Fibroblast of villous mesenchyme (primary cell): ENCODE measurements around the gene AMY1B. TPM values are rescaled to one million over a fixed set of nuclear protein-coding genes. Genes with fewer than 3 reads are reported as not detected.
"Not testable (repeated sequence)": the region's sequence is repeated elsewhere in the genome, so short reads cannot be mapped to it uniquely, and the experiment has no call there.

Experiments used
- DNase-seq: peaks from one replicate; pipeline ENCODE4 v3.0.0-alpha.2; 2010; ENCODE audit warnings: low read depth
- H3K4me3 ChIP-seq: 2 replicates; pipeline ENCODE4 v1.5.1; 2011; ENCODE audit warnings: low read depth, mild to moderate bottlenecking, low read length
- total RNA-seq: library from RNA; depleted of rRNA; stranded (reverse); fragments of >200 nt; gene quantifications from 2 replicates; pipeline ENCODE4 v1.2.3, GENCODE V29; 2012

AMY1B gene
- not detected in 2 replicates for total RNA-seq

GRCh38 chr1:103696110-103696509 lies at the start of gene AMY1B:
Gene AMY1B, minus strand, starts transcription at chr1:103696210. Its CDS starts 571 bp downstream, at chr1:103695639.
- H3K4me3 ChIP-seq, DNase-seq: not testable (repeated sequence)

DNA sequence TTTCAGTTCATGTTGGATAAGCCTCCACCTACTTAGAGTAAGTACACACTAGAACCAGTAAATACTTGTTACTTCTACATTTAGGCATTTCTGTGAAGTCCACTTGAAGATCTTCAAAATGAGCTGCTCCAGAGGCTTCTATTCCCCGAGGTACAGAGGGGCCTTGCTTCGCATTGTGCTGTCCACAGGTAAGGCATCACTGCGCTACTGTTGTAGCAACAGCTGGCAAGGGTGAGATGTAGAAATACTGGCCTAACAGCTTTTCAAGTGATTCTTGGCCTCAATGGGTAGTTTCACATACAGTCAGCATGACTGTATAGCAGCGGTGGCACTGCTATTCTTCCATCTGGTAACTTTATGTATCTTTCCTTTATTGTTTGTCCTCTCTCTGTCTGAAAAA lies 49.0 kb upstream of the AMY1B start:
- not testable (repeated sequence) for DNase-seq, H3K4me3 ChIP-seq

- not testable (repeated sequence) for DNase-seq, H3K4me3 ChIP-seq
These were observed 48.4 kb upstream of the AMY1B start for GRCh38 chr1:103744449-103744848.

DNA sequence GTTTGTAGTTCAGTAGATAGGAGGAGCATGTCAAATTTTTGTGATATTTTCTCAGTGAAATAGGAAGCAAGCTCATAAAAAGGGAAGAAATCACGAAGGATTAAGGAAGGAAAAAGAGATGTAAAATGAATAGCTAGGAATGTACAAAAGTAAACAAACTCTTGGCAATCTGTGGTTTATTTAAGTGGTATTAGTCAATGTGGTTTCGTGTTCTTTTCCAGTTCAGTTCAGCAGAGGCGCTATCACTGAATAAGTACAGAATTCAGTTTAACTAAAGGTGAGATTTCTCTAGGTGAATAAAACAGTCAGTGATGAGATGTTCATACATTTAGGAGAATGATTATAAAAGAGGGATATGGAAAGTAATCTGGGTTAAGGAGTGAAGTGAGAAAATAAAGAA lies 42.0 kb upstream of the AMY1B start:
- not testable (repeated sequence) for DNase-seq, H3K4me3 ChIP-seq

- not testable (repeated sequence) for DNase-seq
These were observed 39.3 kb upstream of the AMY1B start for GRCh38 chr1:103735334-103735733.

DNA sequence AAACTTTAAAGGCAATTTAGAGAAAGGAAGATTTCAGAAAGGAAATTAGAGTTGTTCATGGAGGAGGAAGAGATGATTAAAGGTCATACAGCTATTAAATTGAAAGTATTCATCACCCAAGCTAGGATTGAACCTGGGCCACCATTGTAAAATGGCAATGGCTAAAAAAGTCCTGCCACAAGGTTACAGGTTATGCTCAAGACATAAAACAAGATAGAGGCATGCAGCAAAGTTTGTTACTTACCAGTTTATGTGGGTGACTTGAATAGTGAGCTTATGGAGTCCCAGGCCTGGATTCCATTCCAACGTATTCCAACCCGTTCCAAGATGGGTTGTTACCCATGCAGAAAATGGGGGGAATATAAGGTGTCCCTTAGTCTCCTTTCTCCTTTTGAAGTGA lies 25.5 kb upstream of the AMY1B start:
- not testable (repeated sequence) for DNase-seq, H3K4me3 ChIP-seq

More at GRCh38 chr1:103735334-103735733, 39.3 kb upstream of the AMY1B start:
- not testable (repeated sequence) for H3K4me3 ChIP-seq

DNA sequence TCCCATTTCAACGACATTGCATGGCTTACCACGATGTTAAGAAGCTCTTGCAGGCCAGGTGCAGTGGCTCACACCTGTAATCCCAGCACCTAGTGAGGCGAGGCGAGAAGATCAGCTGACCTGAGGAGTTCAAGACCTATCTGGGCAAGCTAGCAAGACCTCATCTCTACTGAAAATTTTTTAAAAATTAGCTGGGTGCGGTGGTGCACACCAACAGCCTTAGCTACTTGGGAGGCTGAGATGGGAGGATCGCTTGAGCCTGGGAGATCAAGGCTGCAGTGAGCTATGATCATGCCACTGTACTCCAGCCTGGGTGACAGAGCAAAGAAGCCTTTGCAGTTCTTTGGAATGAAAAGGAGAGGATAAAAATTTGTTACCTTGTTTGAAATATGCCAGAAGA lies 21.4 kb upstream of the AMY1B start:
- not testable (repeated sequence) for H3K4me3 ChIP-seq, DNase-seq

- not testable (repeated sequence) for H3K4me3 ChIP-seq, DNase-seq
These were observed 14.4 kb upstream of the AMY1B start for GRCh38 chr1:103710381-103710780.

DNA sequence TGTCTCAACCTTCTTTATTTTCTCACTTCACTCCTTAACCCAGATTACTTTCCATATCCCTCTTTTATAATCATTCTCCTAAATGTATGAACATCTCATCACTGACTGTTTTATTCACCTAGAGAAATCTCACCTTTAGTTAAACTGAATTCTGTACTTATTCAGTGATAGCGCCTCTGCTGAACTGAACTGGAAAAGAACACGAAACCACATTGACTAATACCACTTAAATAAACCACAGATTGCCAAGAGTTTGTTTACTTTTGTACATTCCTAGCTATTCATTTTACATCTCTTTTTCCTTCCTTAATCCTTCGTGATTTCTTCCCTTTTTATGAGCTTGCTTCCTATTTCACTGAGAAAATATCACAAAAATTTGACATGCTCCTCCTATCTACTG lies 11.7 kb upstream of the AMY1B start:
- H3K4me3 ChIP-seq, DNase-seq: not testable (repeated sequence)

DNA sequence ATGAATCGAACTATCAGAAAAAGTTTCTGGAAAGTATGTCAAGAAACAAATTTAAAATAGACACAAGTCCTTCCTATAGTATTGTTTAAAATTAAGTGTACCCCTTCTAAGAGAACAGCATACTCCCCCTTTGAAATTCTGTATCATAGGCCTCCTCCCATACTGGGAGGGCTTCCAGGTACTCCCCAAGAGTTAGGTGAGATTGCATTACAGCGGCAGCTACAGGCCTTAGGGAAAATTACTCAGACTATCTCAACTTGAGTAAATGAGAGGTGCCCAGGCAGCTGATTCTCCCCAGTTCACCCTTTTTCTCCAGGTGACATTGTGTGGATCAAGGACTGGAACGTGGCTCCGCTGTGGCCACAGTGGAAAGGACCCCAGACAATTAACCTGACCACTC lies 5.2 kb upstream of the AMY1B start:
- DNase-seq, H3K4me3 ChIP-seq: not testable (repeated sequence)

DNA sequence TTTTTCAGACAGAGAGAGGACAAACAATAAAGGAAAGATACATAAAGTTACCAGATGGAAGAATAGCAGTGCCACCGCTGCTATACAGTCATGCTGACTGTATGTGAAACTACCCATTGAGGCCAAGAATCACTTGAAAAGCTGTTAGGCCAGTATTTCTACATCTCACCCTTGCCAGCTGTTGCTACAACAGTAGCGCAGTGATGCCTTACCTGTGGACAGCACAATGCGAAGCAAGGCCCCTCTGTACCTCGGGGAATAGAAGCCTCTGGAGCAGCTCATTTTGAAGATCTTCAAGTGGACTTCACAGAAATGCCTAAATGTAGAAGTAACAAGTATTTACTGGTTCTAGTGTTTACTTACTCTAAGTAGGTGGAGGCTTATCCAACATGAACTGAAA lies 4.7 kb upstream of the AMY1B start:
- DNase-seq, H3K4me3 ChIP-seq: not testable (repeated sequence)

DNA sequence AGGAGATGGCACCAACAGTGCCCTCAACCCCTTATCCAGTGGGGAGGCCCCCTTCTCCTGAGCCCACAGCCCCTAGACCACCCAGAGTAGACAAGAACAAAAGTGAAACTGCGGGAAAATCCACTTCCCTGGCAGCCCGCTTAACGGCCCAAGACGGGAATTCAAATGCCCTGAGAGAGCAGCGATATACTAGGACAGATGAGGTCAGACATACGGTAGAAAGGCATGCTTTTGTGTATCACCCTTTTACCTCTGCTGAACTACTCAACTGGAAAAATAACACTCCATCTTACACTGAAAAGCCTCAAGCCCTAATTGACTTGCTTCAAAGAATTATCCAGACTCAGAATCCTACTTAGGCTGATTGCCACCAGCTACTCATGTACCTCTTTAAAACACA lies 1.4 kb upstream of the AMY1B start:
- H3K4me3 ChIP-seq, DNase-seq: not testable (repeated sequence)

DNA sequence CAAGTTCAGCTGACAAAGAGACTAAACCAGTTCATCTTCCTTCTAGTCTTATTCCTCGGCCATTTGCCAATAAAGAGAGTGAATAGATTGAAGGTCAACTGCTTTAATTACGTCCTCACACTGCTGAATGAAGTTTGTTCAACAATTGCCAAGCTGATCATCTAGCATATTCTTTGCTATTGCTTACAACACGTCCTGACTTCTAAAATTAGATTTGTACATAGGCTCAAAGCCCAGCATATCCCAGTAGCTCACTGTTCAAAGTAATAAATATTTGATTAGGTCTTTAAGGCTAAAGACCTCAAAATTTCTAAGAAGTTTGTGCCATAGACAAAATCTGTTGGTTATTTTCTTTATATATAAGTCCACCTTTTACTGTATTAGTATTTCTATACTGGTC lies 19.7 kb downstream of the AMY1B start:
- not testable (repeated sequence) for H3K4me3 ChIP-seq, DNase-seq

GRCh38 chr1:103655460-103655859 lies 40.5 kb downstream of the AMY1B start, which contains the start of gene AMY1A:
Gene AMY1A, plus strand, starts transcription at chr1:103655760. Its CDS starts 571 bp downstream, at chr1:103656331.
- DNase-seq, H3K4me3 ChIP-seq: not testable (repeated sequence)

- DNase-seq, H3K4me3 ChIP-seq: not testable (repeated sequence)
These were observed 41.9 kb downstream of the AMY1B start for GRCh38 chr1:103654133-103654532.

- not testable (repeated sequence) for DNase-seq, H3K4me3 ChIP-seq
These were observed 45.1 kb downstream of the AMY1B start for GRCh38 chr1:103650889-103651288.

DNA sequence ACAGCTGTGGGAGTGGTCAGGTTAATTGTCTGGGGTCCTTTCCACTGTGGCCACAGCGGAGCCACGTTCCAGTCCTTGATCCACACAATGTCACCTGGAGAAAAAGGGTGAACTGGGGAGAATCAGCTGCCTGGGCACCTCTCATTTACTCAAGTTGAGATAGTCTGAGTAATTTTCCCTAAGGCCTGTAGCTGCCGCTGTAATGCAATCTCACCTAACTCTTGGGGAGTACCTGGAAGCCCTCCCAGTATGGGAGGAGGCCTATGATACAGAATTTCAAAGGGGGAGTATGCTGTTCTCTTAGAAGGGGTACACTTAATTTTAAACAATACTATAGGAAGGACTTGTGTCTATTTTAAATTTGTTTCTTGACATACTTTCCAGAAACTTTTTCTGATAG lies 45.7 kb downstream of the AMY1B start:
- not testable (repeated sequence) for DNase-seq, H3K4me3 ChIP-seq

DNA sequence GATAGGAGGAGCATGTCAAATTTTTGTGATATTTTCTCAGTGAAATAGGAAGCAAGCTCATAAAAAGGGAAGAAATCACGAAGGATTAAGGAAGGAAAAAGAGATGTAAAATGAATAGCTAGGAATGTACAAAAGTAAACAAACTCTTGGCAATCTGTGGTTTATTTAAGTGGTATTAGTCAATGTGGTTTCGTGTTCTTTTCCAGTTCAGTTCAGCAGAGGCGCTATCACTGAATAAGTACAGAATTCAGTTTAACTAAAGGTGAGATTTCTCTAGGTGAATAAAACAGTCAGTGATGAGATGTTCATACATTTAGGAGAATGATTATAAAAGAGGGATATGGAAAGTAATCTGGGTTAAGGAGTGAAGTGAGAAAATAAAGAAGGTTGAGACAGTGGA lies 52.1 kb downstream of the AMY1B start:
- H3K4me3 ChIP-seq, DNase-seq: not testable (repeated sequence)

GRCh38 chr1:103641194-103641593 lies 54.8 kb downstream of the AMY1B start:
- not testable (repeated sequence) for H3K4me3 ChIP-seq, DNase-seq
